Fibroblast of lung (primary cell): Measurements from ENCODE around the gene SLC2A3. TPM values are rescaled to one million over a fixed set of nuclear protein-coding genes. Genes with fewer than 3 reads are reported as not detected.
"Not testable (repeated sequence)": the region's sequence is repeated elsewhere in the genome, so short reads cannot be mapped to it uniquely, and the experiment has no call there.

Experiments
- DNase-seq, 2 donors: peaks; one replicate each; pipeline versions ENCODE4 v3.0.0 to v3.0.0-alpha.2; 2010; ENCODE audit warnings: low read depth in 2 of 2
- H2AFZ ChIP-seq: 2 replicates; pipeline ENCODE4 v1.5.1; 2012; ENCODE audit warnings: low read length, control low read depth, inconsistent platforms
- H3K27ac ChIP-seq: 2 replicates; pipeline ENCODE4 v1.5.1; 2011; ENCODE audit warnings: low read length, control low read depth; ENCODE audit not compliant: insufficient read depth
- H3K27me3 ChIP-seq: 2 replicates; pipeline ENCODE4 v1.5.1; 2011; ENCODE audit warnings: mild to moderate bottlenecking, low read length; ENCODE audit not compliant: control insufficient read depth, insufficient read depth
- H3K36me3 ChIP-seq: 2 replicates; pipeline ENCODE4 v1.5.1; 2011; ENCODE audit warnings: low read length; ENCODE audit not compliant: control insufficient read depth, insufficient read depth
- H3K4me1 ChIP-seq: 2 replicates; pipeline ENCODE4 v1.5.1; 2011; ENCODE audit warnings: low read length; ENCODE audit not compliant: control insufficient read depth, insufficient read depth; ENCODE audit errors: extremely low read depth
- H3K4me2 ChIP-seq: 2 replicates; pipeline ENCODE4 v1.5.1; 2011; ENCODE audit warnings: low read length, control low read depth; ENCODE audit not compliant: insufficient read depth; ENCODE audit errors: extremely low read depth
- H3K4me3 ChIP-seq, 4 experiments: fragments of 200-600 bp in 1 of 4; sonication (generic) in 1 of 4; replicated peaks in 1 of 4; 2 replicates each; pipeline ENCODE4 v1.5.1; 2011 to 2016; ENCODE audit warnings: low read length in 4 of 4, low read depth in 3 of 4, mild to moderate bottlenecking in 3 of 4, control low read depth in 2 of 4, inconsistent platforms in 1 of 4, mixed read lengths in 1 of 4; ENCODE audit not compliant: insufficient read depth in 1 of 4; ENCODE audit errors: control extremely low read depth in 1 of 4
- H3K79me2 ChIP-seq: 2 replicates; pipeline ENCODE4 v1.5.1; 2012; ENCODE audit warnings: mild to moderate bottlenecking, low read length, inconsistent platforms; ENCODE audit not compliant: control insufficient read depth, insufficient read depth
- H3K9ac ChIP-seq: 2 replicates; pipeline ENCODE4 v1.5.1; 2011; ENCODE audit warnings: mild to moderate bottlenecking, low read length, control low read depth; ENCODE audit not compliant: insufficient read depth
- H3K9me3 ChIP-seq: 2 replicates; pipeline ENCODE4 v1.5.1; 2012; ENCODE audit warnings: low read depth, low read length; ENCODE audit not compliant: control insufficient read depth, insufficient read depth
- H4K20me1 ChIP-seq: 2 replicates; pipeline ENCODE4 v1.5.1; 2011; ENCODE audit warnings: low read length; ENCODE audit not compliant: control insufficient read depth, insufficient read depth; ENCODE audit errors: extremely low read depth
- CTCF ChIP-seq, 2 donors: IDR thresholded peaks in 1 of 2; conservative IDR thresholded peaks in 1 of 2; 1 replicate in 1 of 2; 2 replicates in 1 of 2; pipeline ENCODE4 v1.5.1; 2011 to 2012; ENCODE audit warnings: low read length in 2 of 2, control low read depth in 1 of 2, inconsistent platforms in 1 of 2, low read depth in 1 of 2, mild to moderate bottlenecking in 1 of 2
- EZH2 ChIP-seq: IDR thresholded peaks from 2 replicates; pipeline ENCODE4 v1.5.1; 2012; ENCODE audit warnings: low read length, control low read depth, mild to moderate bottlenecking; ENCODE audit errors: missing control alignments
- polyA plus RNA-seq, 2 donors: library from polyadenylated mRNA; depleted of rRNA in 1 of 2; stranded (reverse) in 1 of 2; unstranded in 1 of 2; fragments of >200 nt; gene quantifications; 2 replicates each; pipeline ENCODE4 v1.2.1, GENCODE V29; 2011 to 2012; ENCODE audit warnings: missing spikeins in 1 of 2
- total RNA-seq: library from RNA; depleted of rRNA; stranded (reverse); fragments of >200 nt; gene quantifications from 2 replicates; pipeline ENCODE4 v1.2.1, GENCODE V29; 2014

The SLC2A3 gene
- total and polyA plus RNA-seq, 2 donors (not counting 1 experiment from before 2014, with no cell fraction given): 124 to 127 TPM

GRCh38 chr12:7917392-7918267, 18.4 kb downstream of the SLC2A3 start:
- peaks cover 3% of the 10 kb centered on the region for H3K79me2 ChIP-seq
- H3K36me3 ChIP-seq: peaks cover 8% of the 10 kb centered on the region
- no peak for TF ChIP-seq CTCF (conservative IDR thresholded peaks at IDR 0.05 in 1 of 2, IDR thresholded peaks at IDR 0.05 in 1 of 2; ENCODE audit: low read depth in 1 of 2, low read length in 2 of 2)
- no peak for TF ChIP-seq EZH2
- H3K4me2 ChIP-seq: no peak overlapping the region
- H4K20me1 ChIP-seq: no peaks in the 10 kb centered on the region
- no peak overlapping the region for H2AFZ ChIP-seq
- no peaks in the 10 kb centered on the region for H3K27me3 ChIP-seq
- H3K27ac ChIP-seq: no peak overlapping the region
- no peaks in the 10 kb centered on the region for H3K4me1 ChIP-seq
- no peak overlapping the region for H3K9ac ChIP-seq
- H3K4me3 ChIP-seq: no peak overlapping the region
- DNase-seq: no peak
- no peaks in the 10 kb centered on the region for H3K9me3 ChIP-seq

- DNase-seq: no peak
- Histone ChIP-seq H3K79me2 (peaks cover under 1% of the 10 kb centered on the region), H3K27me3 (no peaks in the 10 kb centered on the region), H3K4me2 (no peak overlapping the region), H3K27ac (no peak overlapping the region), H4K20me1 (no peaks in the 10 kb centered on the region), H3K36me3 (peaks cover 2% of the 10 kb centered on the region), H3K4me3 (no peak overlapping the region), H3K9ac (no peak overlapping the region), H3K9me3 (no peaks in the 10 kb centered on the region), H2AFZ (no peak overlapping the region), H3K4me1 (no peaks in the 10 kb centered on the region)
- no peak for TF ChIP-seq EZH2
Observed at GRCh38 chr12:7916936-7917335, 19.1 kb downstream of the SLC2A3 start.

- no peak overlapping the region for H2AFZ ChIP-seq
- no peak overlapping the region for H3K27ac ChIP-seq
- no peaks in the 10 kb centered on the region for H3K79me2 ChIP-seq
- H3K27me3 ChIP-seq: no peaks in the 10 kb centered on the region
- H3K9me3 ChIP-seq: no peaks in the 10 kb centered on the region
- peak in 1 of 2 donors; percentile 37 for DNase-seq
- no peak overlapping the region for H3K9ac ChIP-seq
- TF ChIP-seq CTCF (conservative IDR thresholded peaks at IDR 0.05 in 1 of 2, IDR thresholded peaks at IDR 0.05 in 1 of 2; ENCODE audit: low read depth in 1 of 2, low read length in 2 of 2) (no peak), EZH2 (no peak)
- H3K4me1 ChIP-seq: no peaks in the 10 kb centered on the region
- H3K4me2 ChIP-seq: peak overlapping the region; percentile 13
- peak overlapping the region in 1 of 4 experiments; percentile 16 for H3K4me3 ChIP-seq
- H4K20me1 ChIP-seq: no peaks in the 10 kb centered on the region
- H3K36me3 ChIP-seq: no peaks in the 10 kb centered on the region
Observed at GRCh38 chr12:7915661-7916403, 20.2 kb downstream of the SLC2A3 start.

- H4K20me1 ChIP-seq, H3K4me3 ChIP-seq, H3K9me3 ChIP-seq, H3K27me3 ChIP-seq, H3K4me1 ChIP-seq, H2AFZ ChIP-seq, H3K36me3 ChIP-seq, H3K4me2 ChIP-seq, H3K27ac ChIP-seq, H3K79me2 ChIP-seq, H3K9ac ChIP-seq: not testable (repeated sequence)
- DNase-seq: peak in 1 of 2 donors; percentile 32
Observed at GRCh38 chr12:7910106-7910505, 25.9 kb downstream of the SLC2A3 start.
